GM21423 (cell line): ENCODE results near the gene NT5DC4.
A peak's percentile ranks its signal among the peaks of the same experiment; 100 is the strongest.

Experiments used
- ATAC-seq: cut with Tn5 transposase; IDR thresholded peaks from one replicate; pipeline ENCODE4 v1.9.1; 2021; ENCODE audit warnings: mild to moderate bottlenecking, moderate library complexity; ENCODE audit not compliant: unreplicated experiment

The NT5DC4 gene

DNA sequence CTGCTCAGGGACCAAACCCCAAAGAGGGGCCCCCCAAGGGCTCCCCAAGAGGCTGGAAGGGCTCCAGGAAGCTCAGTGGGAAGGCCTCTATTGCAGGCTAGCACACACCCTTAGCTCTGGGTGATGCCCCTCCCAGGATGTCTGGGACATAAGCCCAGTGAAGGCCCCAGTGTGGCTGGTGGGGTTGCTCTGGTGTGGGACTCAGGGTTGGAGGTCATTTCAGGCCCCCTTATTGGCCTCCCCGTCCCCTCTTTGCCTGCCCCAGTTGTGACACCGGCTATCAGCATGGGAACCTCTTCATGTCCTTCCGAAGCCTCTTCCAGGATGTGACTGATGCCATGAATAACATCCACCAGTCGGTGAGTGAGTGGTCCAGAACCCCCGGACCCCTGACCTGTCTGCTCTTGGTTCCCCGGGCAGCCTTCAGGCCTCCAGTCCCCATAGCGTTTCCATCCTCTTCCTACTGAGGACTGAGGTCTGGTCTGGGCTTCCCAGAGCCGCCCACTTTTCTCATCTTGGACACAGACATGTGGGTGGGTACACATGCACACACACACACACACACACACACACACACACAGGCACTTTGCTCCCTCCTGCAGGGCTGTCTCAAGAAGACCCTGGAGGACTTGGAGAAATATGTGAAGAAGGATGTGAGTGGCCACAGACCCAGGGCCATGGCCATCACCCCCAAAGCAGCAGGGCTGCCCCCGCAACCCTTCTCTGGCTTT is 2.2 kb downstream of the NT5DC4 start:
- no peak for ATAC-seq

GRCh38 chr2:112723547-112723940 is 2.7 kb downstream of the NT5DC4 start:
- no peak for ATAC-seq

GRCh38 chr2:112723995-112724394 is 3.2 kb downstream of the NT5DC4 start:
- ATAC-seq: no peak

- ATAC-seq: no peak
These were observed 4.0 kb downstream of the NT5DC4 start for GRCh38 chr2:112724591-112725525.

DNA sequence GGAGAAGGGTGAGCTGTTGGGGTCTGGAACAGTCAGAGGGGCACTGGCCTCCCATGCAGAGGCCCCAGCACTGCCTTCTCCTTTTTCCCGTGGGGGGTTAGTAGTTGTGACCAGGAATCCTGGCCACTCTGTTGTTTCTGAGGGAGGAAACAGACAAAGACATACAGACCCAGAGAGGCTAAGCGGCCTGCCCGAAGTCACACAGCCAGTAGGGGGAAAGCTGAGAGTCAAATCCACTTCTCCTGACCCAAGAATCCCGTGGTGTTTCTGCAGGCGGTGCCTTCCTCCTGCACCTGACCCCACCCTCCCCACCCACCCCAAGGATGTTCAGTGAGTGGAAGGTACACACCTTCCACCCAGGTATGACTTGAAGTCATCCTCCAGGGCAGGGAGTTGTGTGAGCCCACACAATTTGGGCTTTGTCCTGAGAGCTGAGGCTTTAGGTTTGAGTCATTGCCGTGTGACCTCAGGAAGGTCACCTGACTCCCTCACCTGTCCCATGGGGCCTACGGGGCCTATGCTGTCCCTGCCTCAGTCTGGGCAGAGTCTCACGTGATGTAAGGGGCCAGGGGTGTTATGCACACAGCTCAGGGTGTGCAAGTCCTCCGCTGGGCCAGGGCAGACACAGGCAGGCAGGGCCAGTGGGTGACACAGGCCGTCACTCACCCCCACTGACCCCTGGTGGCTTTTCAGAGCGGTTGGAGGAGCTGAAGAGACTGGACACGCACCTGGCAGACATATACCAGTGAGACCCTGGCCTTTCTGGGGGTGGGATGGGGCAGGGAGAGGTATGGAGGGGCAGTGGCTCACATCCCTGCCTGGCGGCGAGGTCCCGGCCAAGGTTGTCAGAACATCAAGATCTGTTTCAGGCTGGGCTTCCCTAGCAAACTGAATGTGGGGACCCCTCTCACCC is 5.0 kb downstream of the NT5DC4 start:
- ATAC-seq: peak; percentile 39

DNA sequence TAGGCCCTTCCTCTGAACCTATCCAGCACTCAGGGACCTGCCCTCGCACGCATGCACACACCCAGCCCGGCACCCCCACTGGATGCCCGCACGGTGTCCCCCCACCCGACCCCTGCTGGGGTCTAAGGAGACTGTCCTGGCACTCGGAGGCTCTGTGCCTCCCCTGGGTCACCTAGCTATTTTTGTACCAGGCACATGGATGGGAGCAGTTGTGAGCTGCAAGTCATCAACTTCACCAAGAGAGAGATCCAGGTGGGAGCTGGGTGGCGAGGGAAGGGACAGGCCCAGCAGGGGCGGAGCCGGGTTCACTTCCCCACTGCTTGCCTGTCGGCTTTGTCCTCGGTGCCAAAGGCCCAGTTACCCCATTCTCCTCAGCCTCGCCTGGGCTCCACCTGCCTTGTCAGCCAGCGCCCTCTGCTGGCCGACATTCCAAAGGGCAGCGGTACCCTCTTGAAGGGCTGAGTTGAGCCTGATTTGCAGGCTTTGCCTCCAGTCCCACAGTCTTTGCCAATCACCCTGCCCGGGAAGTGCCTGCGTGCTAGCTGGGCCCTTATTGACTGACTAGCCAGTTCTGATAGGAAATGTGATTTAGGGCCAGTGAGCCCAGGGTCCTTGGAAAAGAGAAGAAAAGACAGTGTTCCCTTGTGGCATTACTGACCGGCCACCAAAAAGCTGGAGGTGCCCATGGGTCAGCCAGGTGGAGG is 5.8 kb downstream of the NT5DC4 start:
- ATAC-seq: peak; percentile 75

DNA sequence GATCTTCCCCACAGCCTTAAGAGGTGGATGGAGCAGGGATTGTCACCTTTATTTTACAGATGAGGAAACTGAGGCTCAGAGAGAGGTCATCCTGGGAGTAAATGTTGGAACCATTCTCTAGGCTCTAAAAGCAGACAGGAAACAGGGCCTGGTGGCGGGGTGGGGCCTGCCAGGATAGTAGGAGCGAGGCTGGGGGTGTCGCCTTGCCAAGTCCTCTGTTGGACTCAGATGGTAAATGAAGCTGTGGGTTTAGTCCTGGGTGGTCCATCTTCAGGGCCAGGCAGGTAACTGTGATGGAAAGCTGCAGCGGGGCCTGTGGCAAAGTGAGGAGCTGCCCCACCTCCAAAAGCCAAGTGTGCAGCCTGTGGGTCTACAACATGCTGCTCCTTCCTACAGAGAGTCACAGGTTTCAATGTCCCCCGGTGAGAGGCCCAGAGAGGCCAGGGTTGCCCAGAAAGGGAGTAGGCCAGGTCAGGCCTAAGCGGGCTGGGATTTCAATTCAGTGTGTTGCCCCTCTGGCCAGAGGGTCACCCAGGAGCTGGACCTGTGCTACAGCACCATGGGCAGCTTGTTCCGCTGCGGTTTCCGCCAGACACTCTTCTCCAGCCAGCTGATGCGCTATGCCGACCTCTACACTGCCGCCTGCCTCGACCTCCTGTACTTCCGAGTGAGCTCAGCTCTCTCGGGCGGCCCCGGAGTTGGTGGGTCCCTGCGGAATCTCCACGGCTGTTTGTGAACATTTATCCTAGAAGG is 6.6 kb downstream of the NT5DC4 start:
- ATAC-seq: no peak

- ATAC-seq: no peak
These were observed 7.2 kb downstream of the NT5DC4 start for GRCh38 chr2:112728029-112728362.

GRCh38 chr2:112728378-112729175 is 7.8 kb downstream of the NT5DC4 start:
- ATAC-seq: no peak

DNA sequence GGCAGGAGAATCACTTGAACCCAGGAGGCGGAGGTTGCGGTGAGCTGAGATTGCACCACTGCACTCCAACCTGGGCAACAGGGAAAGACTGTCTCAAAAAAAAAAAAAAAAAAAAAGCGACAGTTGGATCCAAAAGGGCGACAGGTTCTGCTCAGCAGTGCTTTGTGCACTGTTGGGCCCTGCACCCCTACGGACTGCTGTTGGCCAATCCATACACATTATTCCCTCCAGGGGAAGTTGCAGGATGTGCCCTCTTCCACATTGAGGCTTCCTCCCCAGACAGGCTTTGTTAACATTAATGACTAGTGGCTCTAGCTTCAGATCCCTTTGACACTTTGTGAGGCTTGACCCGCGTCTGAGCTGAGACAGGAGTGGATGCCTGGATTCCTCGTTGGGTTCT is 9.4 kb downstream of the NT5DC4 start:
- ATAC-seq: no peak

GRCh38 chr2:112730791-112731190 is 10.0 kb downstream of the NT5DC4 start:
- ATAC-seq: no peak

GRCh38 chr2:112731479-112731878 is 10.7 kb downstream of the NT5DC4 start:
- no peak for ATAC-seq

DNA sequence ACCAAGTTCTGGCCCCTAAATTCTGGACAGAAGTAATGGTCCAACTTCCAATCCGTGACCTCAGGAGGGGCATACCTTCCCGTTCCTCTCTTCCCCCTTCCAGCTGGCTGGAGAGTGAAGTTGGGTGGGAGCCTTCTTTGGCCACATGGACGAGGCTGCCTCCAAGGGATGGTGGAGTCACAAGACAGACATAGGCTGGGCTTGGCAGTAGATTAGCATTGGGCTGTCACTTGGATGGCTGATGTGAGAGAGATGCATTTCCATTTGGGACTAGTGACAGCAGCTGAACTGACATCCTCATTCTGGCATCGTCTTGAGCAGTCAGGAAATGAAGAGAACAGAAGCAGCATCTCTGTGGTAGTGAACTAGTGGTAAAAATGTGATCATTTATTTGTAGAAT is 12.6 kb downstream of the NT5DC4 start:
- ATAC-seq: no peak

DNA sequence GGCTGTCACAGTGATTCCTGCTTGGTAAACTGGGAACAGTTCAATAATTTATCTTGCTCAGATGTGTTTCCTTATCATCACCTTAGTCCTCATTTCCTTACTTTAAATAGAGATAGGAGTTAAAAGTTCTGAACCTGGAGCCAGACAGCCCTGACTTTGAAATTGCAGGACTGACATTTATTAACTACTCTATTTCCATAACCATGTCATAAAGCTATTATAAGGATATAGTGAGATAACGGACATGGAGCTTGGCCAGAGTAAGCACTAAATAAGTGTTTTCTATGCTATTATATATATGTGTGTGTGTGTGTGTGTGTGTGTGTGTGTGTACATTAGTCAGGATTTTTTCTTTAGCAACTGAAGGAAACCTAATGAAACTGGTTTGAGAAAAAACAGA is 13.1 kb downstream of the NT5DC4 start:
- no peak for ATAC-seq

DNA sequence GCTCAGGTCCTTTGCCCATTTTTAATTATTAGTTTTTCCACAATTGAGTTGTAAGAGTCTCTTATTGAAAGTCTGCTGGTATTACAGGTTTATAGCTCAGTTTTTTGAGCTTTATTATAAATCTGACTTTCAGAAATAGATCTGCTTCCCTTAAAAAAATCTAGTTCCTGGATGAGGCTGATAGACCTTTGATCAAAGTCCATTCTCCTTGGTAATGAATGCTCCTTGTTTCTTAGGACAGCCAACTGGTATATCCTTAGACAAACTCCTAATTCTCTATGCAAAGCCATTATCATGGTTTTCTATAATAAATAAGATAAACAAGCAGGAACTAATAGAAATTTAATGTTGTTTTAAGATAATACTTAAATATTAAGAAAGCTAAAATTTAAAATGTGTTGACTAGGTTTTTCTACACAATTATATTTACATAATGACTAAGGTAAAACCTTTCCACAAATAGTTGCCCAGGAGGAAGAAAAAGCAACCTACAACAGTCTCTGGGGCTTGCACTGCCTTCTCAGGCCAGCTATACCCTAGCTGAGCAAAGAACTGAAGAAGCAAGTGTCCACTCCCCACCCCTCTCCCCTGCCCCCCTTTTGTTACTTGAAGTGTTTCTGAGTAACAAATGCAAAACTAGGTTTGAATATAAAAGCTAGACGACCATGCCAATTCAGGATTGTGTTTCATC is 16.9 kb downstream of the NT5DC4 start:
- no peak for ATAC-seq

GRCh38 chr2:112740527-112740926 is 19.7 kb downstream of the NT5DC4 start:
- ATAC-seq: no peak

GRCh38 chr2:112749755-112750559 is 29.1 kb downstream of the NT5DC4 start:
- ATAC-seq: no peak

- no peak for ATAC-seq
These were observed 29.7 kb downstream of the NT5DC4 start for GRCh38 chr2:112750560-112750843.
